Breast epithelium (tissue), 3 donors: ENCODE results near the gene SEL1L3.

Source experiments
- POLR2A ChIP-seq: fragments of 450-650 bp; IDR thresholded peaks from one replicate; pipeline ENCODE4 v1.6.1; 2016; ENCODE audit warnings: antibody characterized with exemption, mild to moderate bottlenecking, moderate library complexity
- TF ChIP-seq, protein P1 (sequence below), 3 donors: fragments of 450-650 bp; IDR thresholded peaks; one replicate each; pipeline ENCODE4 v1.5.1; 2016 to 2017; ENCODE audit warnings: antibody characterized with exemption in 3 of 3, mild to moderate bottlenecking in 3 of 3, moderate library complexity in 3 of 3

DNA sequence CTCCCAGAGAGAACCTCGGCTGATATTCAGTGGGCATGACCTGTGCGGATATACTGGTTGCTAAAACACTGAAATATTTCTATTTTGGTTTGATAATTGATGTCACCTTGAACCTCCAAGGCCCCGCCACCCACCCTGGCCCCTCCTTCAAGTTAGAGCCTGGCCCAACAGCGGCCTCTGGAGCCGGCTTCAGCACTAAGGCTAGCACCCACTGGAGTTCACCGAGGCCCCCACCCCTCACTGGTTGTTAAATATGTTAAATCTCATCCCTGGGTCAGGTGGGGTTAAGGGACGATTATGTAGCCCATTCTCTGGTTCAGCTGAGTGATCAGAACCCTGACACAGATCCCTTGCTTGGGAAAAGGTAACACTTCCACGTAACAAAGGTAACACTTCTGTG lies 24.3 kb downstream of the SEL1L3 start:
- TF ChIP-seq, protein P1, sequence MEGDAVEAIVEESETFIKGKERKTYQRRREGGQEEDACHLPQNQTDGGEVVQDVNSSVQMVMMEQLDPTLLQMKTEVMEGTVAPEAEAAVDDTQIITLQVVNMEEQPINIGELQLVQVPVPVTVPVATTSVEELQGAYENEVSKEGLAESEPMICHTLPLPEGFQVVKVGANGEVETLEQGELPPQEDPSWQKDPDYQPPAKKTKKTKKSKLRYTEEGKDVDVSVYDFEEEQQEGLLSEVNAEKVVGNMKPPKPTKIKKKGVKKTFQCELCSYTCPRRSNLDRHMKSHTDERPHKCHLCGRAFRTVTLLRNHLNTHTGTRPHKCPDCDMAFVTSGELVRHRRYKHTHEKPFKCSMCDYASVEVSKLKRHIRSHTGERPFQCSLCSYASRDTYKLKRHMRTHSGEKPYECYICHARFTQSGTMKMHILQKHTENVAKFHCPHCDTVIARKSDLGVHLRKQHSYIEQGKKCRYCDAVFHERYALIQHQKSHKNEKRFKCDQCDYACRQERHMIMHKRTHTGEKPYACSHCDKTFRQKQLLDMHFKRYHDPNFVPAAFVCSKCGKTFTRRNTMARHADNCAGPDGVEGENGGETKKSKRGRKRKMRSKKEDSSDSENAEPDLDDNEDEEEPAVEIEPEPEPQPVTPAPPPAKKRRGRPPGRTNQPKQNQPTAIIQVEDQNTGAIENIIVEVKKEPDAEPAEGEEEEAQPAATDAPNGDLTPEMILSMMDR (IDR thresholded peaks at IDR 0.05): no peak
- no peak for TF ChIP-seq POLR2A
